Stomach (tissue), 9 donors: ENCODE measurements around the gene B4GALT6. TPM values are rescaled to one million over a fixed set of nuclear protein-coding genes. Genes with fewer than 3 reads are reported as not detected.

Source experiments
- DNase-seq, 2 donors: peaks; one replicate each; pipeline versions ENCODE4 v3.0.0 to v3.0.0-alpha.2; 2013 to 2019
- H3K27ac ChIP-seq, 5 donors: fragments of 200-600 bp in 4 of 5; sonication (generic) in 4 of 5; one replicate each; pipeline ENCODE4 v1.5.1; 2013 to 2019; ENCODE audit warnings: mild to moderate bottlenecking in 1 of 5, moderate library complexity in 1 of 5
- H3K27me3 ChIP-seq, 3 donors: fragments of 200-600 bp; sonication (generic); one replicate each; pipeline ENCODE4 v1.5.1; 2017 to 2019; ENCODE audit warnings: mixed run types in 1 of 3
- H3K36me3 ChIP-seq, 4 donors: fragments of 200-600 bp; sonication (generic); 1 replicate in 3 of 4; 2 replicates in 1 of 4; pipeline ENCODE4 v1.5.1; 2016 to 2019
- H3K4me1 ChIP-seq, 4 donors: fragments of 200-600 bp; sonication (generic); one replicate each; pipeline ENCODE4 v1.5.1; 2016 to 2019
- H3K4me3 ChIP-seq, 4 donors: fragments of 200-600 bp; sonication (generic) in 3 of 4; one replicate each; pipeline ENCODE4 v1.5.1; 2016 to 2019; ENCODE audit warnings: mild to moderate bottlenecking in 1 of 4
- H3K9me3 ChIP-seq, 4 donors: fragments of 200-600 bp; sonication (generic); one replicate each; pipeline ENCODE4 v1.5.1; 2016 to 2019
- CTCF ChIP-seq, 7 experiments: fragments of 450-650 bp in 4 of 7; fragments of 200-600 bp in 3 of 7; sonication (generic) in 3 of 7; IDR thresholded peaks; one replicate each; pipeline ENCODE4 v1.5.1; 2016 to 2019; ENCODE audit warnings: antibody characterized with exemption in 7 of 7, control low read depth in 2 of 7, mild to moderate bottlenecking in 1 of 7
- EP300 ChIP-seq: sonication (generic); formaldehyde crosslinking; IDR thresholded peaks from one replicate; pipeline ENCODE4 v1.6.1; 2017; ENCODE audit warnings: antibody characterized with exemption
- POLR2A ChIP-seq, 4 donors: fragments of 450-650 bp; IDR thresholded peaks; one replicate each; pipeline ENCODE4 v1.6.1; 2016; ENCODE audit warnings: antibody characterized with exemption in 4 of 4, control low read depth in 2 of 4, mild to moderate bottlenecking in 1 of 4, moderate library complexity in 1 of 4
- POLR2AphosphoS5 ChIP-seq, 3 donors: sonication (generic); formaldehyde crosslinking; IDR thresholded peaks; one replicate each; pipeline ENCODE4 v1.6.1; 2016; ENCODE audit warnings: antibody characterized with exemption in 3 of 3
- WGBS, 5 donors: extraction: QIAGEN DNeasy Blood & Tissue Kit in 3 of 5; methylation state at CpG; one replicate each; pipeline versions ENCODE4 v1.1.5 to v1.1.7; 2013 to 2018; 5-methylcytosine and 5-hydroxymethylcytosine counted together
- intact Hi-C: fragments of 100-400 bp; cut with DNase I; formaldehyde crosslinking; loops from one replicate; pipeline ENCODE4 v1.15.1; 2023; ENCODE audit warnings: low total_unique reads
- polyA plus RNA-seq, 3 donors: library from polyadenylated mRNA; stranded (reverse); fragments of 200-250 nt; gene quantifications; one replicate each; pipeline ENCODE4 v1.2.3, GENCODE V29; 2013
- total RNA-seq, 5 donors: library from RNA; depleted of rRNA; stranded (reverse); fragments of >200 nt; gene quantifications; one replicate each; pipeline versions ENCODE4 v1.1.0 to v1.2.3, GENCODE V29; 2014 to 2016
- donor health status: healthy with polysubstance abuse.
- donor health status: Bipolar disorder and iron deficiency.
- donor health status: healthy.

B4GALT6 gene
- total and polyA plus RNA-seq, 8 donors: 0.45 to 8.4 (median 1.3) TPM; not detected in 1

- intact Hi-C loops: no loop called here
- no peaks in the 10 kb centered on the region for H3K36me3 ChIP-seq
- H3K9me3 ChIP-seq: no peaks in the 10 kb centered on the region
- TF ChIP-seq POLR2A (IDR thresholded peaks at IDR 0.05): no peak
- H3K27me3 ChIP-seq: no peaks in the 10 kb centered on the region
- H3K4me1 ChIP-seq: no peaks in the 10 kb centered on the region
- no peak overlapping the region for H3K27ac ChIP-seq
- H3K4me3 ChIP-seq: no peak overlapping the region
- 85 to 94% (median 90%) methylated on average over 5 of the region's 5 CpGs for WGBS, 5 donors
- no peak for DNase-seq
Measured at GRCh38 chr18:31583185-31583854, 101.1 kb downstream of the B4GALT6 start.

GRCh38 chr18:31581498-31582197 is 102.7 kb downstream of the B4GALT6 start:
- WGBS, 5 donors: 34 to 70% (median 58%) methylated on average over 4 of the region's 4 CpGs
- DNase-seq: no peak
- no peaks in the 10 kb centered on the region for H3K27me3 ChIP-seq
- no peak for TF ChIP-seq POLR2AphosphoS5 (IDR thresholded peaks at IDR 0.05)
- TF ChIP-seq POLR2A (IDR thresholded peaks at IDR 0.05): no peak
- TF ChIP-seq CTCF (IDR thresholded peaks at IDR 0.05): no peak
- TF ChIP-seq EP300: no peak
- no peaks in the 10 kb centered on the region for H3K4me1 ChIP-seq
- no peaks in the 10 kb centered on the region for H3K36me3 ChIP-seq
- H3K4me3 ChIP-seq: no peak overlapping the region
- no peaks in the 10 kb centered on the region for H3K9me3 ChIP-seq
- intact Hi-C loops: no loop called here
- no peak overlapping the region for H3K27ac ChIP-seq

- DNase-seq: no peak
- no peak for TF ChIP-seq EP300
- TF ChIP-seq POLR2A (IDR thresholded peaks at IDR 0.05): no peak
- no peak for TF ChIP-seq POLR2AphosphoS5 (IDR thresholded peaks at IDR 0.05)
- TF ChIP-seq CTCF (IDR thresholded peaks at IDR 0.05): no peak
- no peak overlapping the region for H3K4me3 ChIP-seq
- no peak overlapping the region for H3K27ac ChIP-seq
- no peaks in the 10 kb centered on the region for H3K27me3 ChIP-seq
- no peaks in the 10 kb centered on the region for H3K36me3 ChIP-seq
- no peaks in the 10 kb centered on the region for H3K9me3 ChIP-seq
- 77 to 95% (median 89%) methylated on average over 2 of the region's 2 CpGs for WGBS, 5 donors
- no peaks in the 10 kb centered on the region for H3K4me1 ChIP-seq
- intact Hi-C loops: no loop called here
Measured at GRCh38 chr18:31579375-31579774, 105.0 kb downstream of the B4GALT6 start.

- Histone ChIP-seq H3K36me3 (no peaks in the 10 kb centered on the region), H3K27ac (no peak overlapping the region), H3K4me1 (no peaks in the 10 kb centered on the region), H3K4me3 (no peak overlapping the region), H3K27me3 (no peaks in the 10 kb centered on the region), H3K9me3 (no peaks in the 10 kb centered on the region)
- no peak for DNase-seq
- TF ChIP-seq EP300: no peak
- TF ChIP-seq POLR2A (IDR thresholded peaks at IDR 0.05): no peak
- no peak for TF ChIP-seq CTCF (IDR thresholded peaks at IDR 0.05)
- TF ChIP-seq POLR2AphosphoS5 (IDR thresholded peaks at IDR 0.05): no peak
- intact Hi-C loops: no loop called here
- 89 to 97% (median 93%) methylated on average over 4 of the region's 4 CpGs for WGBS, 5 donors
Measured at GRCh38 chr18:31578126-31578525, 106.3 kb downstream of the B4GALT6 start.

- intact Hi-C loops: no loop called here
- Histone ChIP-seq H3K36me3 (no peaks in the 10 kb centered on the region), H3K4me1 (no peaks in the 10 kb centered on the region), H3K9me3 (no peaks in the 10 kb centered on the region), H3K27me3 (no peaks in the 10 kb centered on the region), H3K27ac (no peak overlapping the region), H3K4me3 (no peak overlapping the region)
- 56 to 96% (median 95%) methylated on average over 1 of the region's 1 CpG for WGBS, 5 donors
- TF ChIP-seq POLR2AphosphoS5 (IDR thresholded peaks at IDR 0.05) (no peak), CTCF (IDR thresholded peaks at IDR 0.05) (no peak), EP300 (no peak), POLR2A (IDR thresholded peaks at IDR 0.05) (no peak)
- DNase-seq: no peak
Measured at GRCh38 chr18:31577195-31577594, 107.2 kb downstream of the B4GALT6 start.
